Mammary epithelial cell (primary cell): ENCODE data around the gene KRTAP5-7.

Source experiments
- EZH2 ChIP-seq: IDR thresholded peaks from 2 replicates; pipeline ENCODE4 v1.6.1; 2012; ENCODE audit warnings: low read length, inconsistent platforms, borderline replicate concordance
- TF ChIP-seq, protein P1 (sequence below), 2 donors: IDR thresholded peaks in 1 of 2; conservative IDR thresholded peaks in 1 of 2; 2 replicates each; pipeline ENCODE4 v1.5.1; 2011 to 2012; ENCODE audit warnings: inconsistent platforms in 2 of 2, low read length in 2 of 2, mild to moderate bottlenecking in 2 of 2, control low read depth in 1 of 2, low read depth in 1 of 2; ENCODE audit not compliant: insufficient read depth in 1 of 2; ENCODE audit errors: extremely low read depth in 1 of 2

DNA sequence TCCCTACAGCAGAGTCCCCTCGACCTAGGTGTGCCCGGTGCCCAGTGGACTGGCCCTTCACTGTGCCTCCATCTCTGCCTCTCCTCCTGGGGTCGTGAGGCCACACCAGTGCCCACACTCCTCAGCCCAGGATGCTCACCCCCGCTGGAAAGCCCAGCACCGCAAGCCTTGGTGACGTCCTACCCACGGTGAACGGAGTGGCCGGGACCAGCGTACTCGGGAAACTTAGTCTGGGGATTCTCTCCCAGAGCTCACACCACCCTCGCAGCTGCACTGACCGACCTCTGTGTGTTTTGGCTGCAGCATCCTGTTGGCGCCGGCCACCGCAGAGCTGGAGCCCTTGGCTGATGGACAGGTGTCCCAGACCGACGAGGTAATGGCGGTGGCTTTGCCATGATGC, 35.5 kb upstream of the KRTAP5-7 start:
- TF ChIP-seq, protein P1, sequence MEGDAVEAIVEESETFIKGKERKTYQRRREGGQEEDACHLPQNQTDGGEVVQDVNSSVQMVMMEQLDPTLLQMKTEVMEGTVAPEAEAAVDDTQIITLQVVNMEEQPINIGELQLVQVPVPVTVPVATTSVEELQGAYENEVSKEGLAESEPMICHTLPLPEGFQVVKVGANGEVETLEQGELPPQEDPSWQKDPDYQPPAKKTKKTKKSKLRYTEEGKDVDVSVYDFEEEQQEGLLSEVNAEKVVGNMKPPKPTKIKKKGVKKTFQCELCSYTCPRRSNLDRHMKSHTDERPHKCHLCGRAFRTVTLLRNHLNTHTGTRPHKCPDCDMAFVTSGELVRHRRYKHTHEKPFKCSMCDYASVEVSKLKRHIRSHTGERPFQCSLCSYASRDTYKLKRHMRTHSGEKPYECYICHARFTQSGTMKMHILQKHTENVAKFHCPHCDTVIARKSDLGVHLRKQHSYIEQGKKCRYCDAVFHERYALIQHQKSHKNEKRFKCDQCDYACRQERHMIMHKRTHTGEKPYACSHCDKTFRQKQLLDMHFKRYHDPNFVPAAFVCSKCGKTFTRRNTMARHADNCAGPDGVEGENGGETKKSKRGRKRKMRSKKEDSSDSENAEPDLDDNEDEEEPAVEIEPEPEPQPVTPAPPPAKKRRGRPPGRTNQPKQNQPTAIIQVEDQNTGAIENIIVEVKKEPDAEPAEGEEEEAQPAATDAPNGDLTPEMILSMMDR (conservative IDR thresholded peaks at IDR 0.05 in 1 of 2, IDR thresholded peaks at IDR 0.05 in 1 of 2; ENCODE audit: extremely low read depth in 1 of 2, insufficient read depth in 1 of 2, low read depth in 1 of 2, low read length in 2 of 2): no peak
- no peak for TF ChIP-seq EZH2
